Measurements from ENCODE around the gene HMGCS2. TPM values are rescaled to one million over a fixed set of nuclear protein-coding genes. Genes with fewer than 3 reads are reported as not detected.

Gene HMGCS2
- total and polyA plus RNA-seq, 12 donors, result 0.83 to 313 (median 11.2) TPM

- H3K27me3 ChIP-seq, result no peaks in the 10 kb centered on the region
- intact Hi-C loops (cut with DNase I), result no loop called here
- DNase-seq, result no peak
- TF ChIP-seq CTCF (IDR thresholded peaks at IDR 0.05), result no peak
- H3K4me1 ChIP-seq, result no peaks in the 10 kb centered on the region
- no peak for ATAC-seq
- no peaks in the 10 kb centered on the region for H3K36me3 ChIP-seq
- H3K4me3 ChIP-seq, result no peak overlapping the region
- no peak overlapping the region for H3K27ac ChIP-seq
- H3K9me3 ChIP-seq, result peaks cover 0 to 20% (median 7%) of the 10 kb centered on the region in 11 donors
Observed at GRCh38 chr1:119701659-119702058, 67.0 kb downstream of the HMGCS2 start.

- no peak for DNase-seq
- no peaks in the 10 kb centered on the region for H3K4me1 ChIP-seq
- ATAC-seq, result no peak
- peaks cover 0 to 20% (median 7%) of the 10 kb centered on the region in 11 donors for H3K9me3 ChIP-seq
- no peaks in the 10 kb centered on the region for H3K27me3 ChIP-seq
- H3K4me3 ChIP-seq, result no peak overlapping the region
- H3K36me3 ChIP-seq, result no peaks in the 10 kb centered on the region
- intact Hi-C loops (cut with DNase I), result no loop called here
- no peak for TF ChIP-seq CTCF (IDR thresholded peaks at IDR 0.05)
- no peak overlapping the region for H3K27ac ChIP-seq
- 65 to 73% methylated on average over 2 of the region's 2 CpGs for WGBS, 2 donors
Observed at GRCh38 chr1:119700326-119700725, 68.4 kb downstream of the HMGCS2 start.

Other genes starting within 250 kb of the HMGCS2 start
- gene ZNF697, start 120.6 kb downstream of the HMGCS2 start, total RNA-seq, result 10 to 100 TPM in 7 of 10 donors, 1 to 10 TPM in 3; 7.7 to 14.1 (median 10.4) TPM
- gene ZNF697, start 120.6 kb downstream of the HMGCS2 start, polyA plus RNA-seq, result 1 to 10 TPM; 2.3 to 3.1 TPM
- gene PHGDH, start 57.0 kb downstream of the HMGCS2 start, total RNA-seq, result 1 to 10 TPM; 3.8 to 8.9 (median 5.0) TPM
- gene PHGDH, start 57.0 kb downstream of the HMGCS2 start, polyA plus RNA-seq, result 10 to 100 TPM in 1 of 2 donors, 1 to 10 TPM in 1; 4.5 to 23.4 TPM
- not detected for gene REG4, start 42.6 kb upstream of the HMGCS2 start, total RNA-seq
- not detected for gene REG4, start 42.6 kb upstream of the HMGCS2 start, polyA plus RNA-seq
- not detected for gene ADAM30, start 127.6 kb upstream of the HMGCS2 start, total RNA-seq
- not detected for gene ADAM30, start 127.6 kb upstream of the HMGCS2 start, polyA plus RNA-seq

All from heart right ventricle (tissue), 16 donors.